ENCODE data around the gene UBE2H.
A peak's percentile ranks its signal among the peaks of the same experiment; 100 is the strongest.

UBE2H gene

GRCh38 chr7:129950191-129950932 lies 2.4 kb downstream of the UBE2H start:
- no peak for DNase-seq

GRCh38 chr7:129949292-129950133 lies 3.2 kb downstream of the UBE2H start:
- peak; percentile 29 for DNase-seq

- DNase-seq: peak; percentile 82
Observed at GRCh38 chr7:129948877-129949291, 3.9 kb downstream of the UBE2H start.

- no peak for DNase-seq
Observed at GRCh38 chr7:129948338-129948737, 4.4 kb downstream of the UBE2H start.

- DNase-seq: no peak
Observed at GRCh38 chr7:129947701-129948100, 5.1 kb downstream of the UBE2H start.

- DNase-seq: no peak
Observed at GRCh38 chr7:129947049-129947448, 5.7 kb downstream of the UBE2H start.

GRCh38 chr7:129946282-129946681 lies 6.5 kb downstream of the UBE2H start:
- no peak for DNase-seq

- DNase-seq: no peak
Observed at GRCh38 chr7:129943352-129943751, 9.4 kb downstream of the UBE2H start.

GRCh38 chr7:129940329-129940728 lies 12.4 kb downstream of the UBE2H start:
- DNase-seq: no peak

GRCh38 chr7:129939881-129940280 lies 12.9 kb downstream of the UBE2H start:
- no peak for DNase-seq

- DNase-seq: no peak
Observed at GRCh38 chr7:129933627-129934026, 19.1 kb downstream of the UBE2H start.

- DNase-seq: no peak
Observed at GRCh38 chr7:129926618-129927017, 26.1 kb downstream of the UBE2H start.

- DNase-seq: no peak
Observed at GRCh38 chr7:129925416-129926002, 27.3 kb downstream of the UBE2H start.

- no peak for DNase-seq
Observed at GRCh38 chr7:129924602-129925001, 28.2 kb downstream of the UBE2H start.

GRCh38 chr7:129923709-129924108 lies 29.1 kb downstream of the UBE2H start:
- no peak for DNase-seq

- no peak for DNase-seq
Observed at GRCh38 chr7:129919492-129919891, 33.3 kb downstream of the UBE2H start.

GRCh38 chr7:129918922-129919321 lies 33.8 kb downstream of the UBE2H start:
- DNase-seq: no peak

GRCh38 chr7:129917934-129918333 lies 34.8 kb downstream of the UBE2H start:
- DNase-seq: no peak

- DNase-seq: no peak
Observed at GRCh38 chr7:129914536-129915272, 38.1 kb downstream of the UBE2H start.

- no peak for DNase-seq
Observed at GRCh38 chr7:129913428-129913827, 39.3 kb downstream of the UBE2H start.

GRCh38 chr7:129911790-129912189 lies 41.0 kb downstream of the UBE2H start:
- no peak for DNase-seq

- DNase-seq: no peak
Observed at GRCh38 chr7:129909669-129910068, 43.1 kb downstream of the UBE2H start.

- no peak for DNase-seq
Observed at GRCh38 chr7:129908181-129908580, 44.6 kb downstream of the UBE2H start.

Data from stimulated activated CD4-positive, alpha-beta T cell treated with anti-CD3 and anti-CD28 coated beads, Interleukin-15, amount 100 ng/mL, for 24 hours (primary cell).